ENCODE results near the gene WDR13.

- no peak for TF ChIP-seq CTCF (IDR thresholded peaks at IDR 0.05)
- TF ChIP-seq POLR2A (IDR thresholded peaks at IDR 0.05), result no peak
Observed at GRCh38 chrX:48590203-48591103, 6.8 kb upstream of the WDR13 start.

Measured in tibial nerve (tissue), 3 donors.